GM19025 (cell line): ENCODE data around the gene RASSF4.

Experiments
- ATAC-seq: cut with Tn5 transposase; IDR thresholded peaks from one replicate; pipeline ENCODE4 v1.9.1; 2021; ENCODE audit warnings: mild to moderate bottlenecking, low read depth, moderate library complexity; ENCODE audit not compliant: unreplicated experiment

RASSF4 gene

GRCh38 chr10:44959247-44960087 is at the start of gene RASSF4:
Gene RASSF4 (plus strand): TSS chr10:44959802. CDS start chr10:44970203, 10,401 bp downstream.
- peak; percentile 94 for ATAC-seq

- ATAC-seq, result no peak
Measured at GRCh38 chr10:44909910-44910309, 49.7 kb upstream of the RASSF4 start.

GRCh38 chr10:44910602-44911001 is 49.0 kb upstream of the RASSF4 start:
- ATAC-seq, result no peak

GRCh38 chr10:44911081-44911540 is 48.5 kb upstream of the RASSF4 start, which contains the start of gene TMEM72:
Gene TMEM72 (plus strand): TSS chr10:44911337. CDS start chr10:44911513, 176 bp downstream.
- ATAC-seq, result no peak

GRCh38 chr10:44911951-44912350 is 47.7 kb upstream of the RASSF4 start:
- ATAC-seq, result no peak

- ATAC-seq, result no peak
Measured at GRCh38 chr10:44913350-44914081, 46.1 kb upstream of the RASSF4 start.

- no peak for ATAC-seq
Measured at GRCh38 chr10:44914891-44915290, 44.7 kb upstream of the RASSF4 start.

GRCh38 chr10:44916429-44916828 is 43.2 kb upstream of the RASSF4 start:
- no peak for ATAC-seq

GRCh38 chr10:44917848-44918247 is 41.8 kb upstream of the RASSF4 start:
- no peak for ATAC-seq

- no peak for ATAC-seq
Measured at GRCh38 chr10:44920252-44920651, 39.4 kb upstream of the RASSF4 start.

- no peak for ATAC-seq
Measured at GRCh38 chr10:44921061-44921460, 38.5 kb upstream of the RASSF4 start.

- no peak for ATAC-seq
Measured at GRCh38 chr10:44921506-44921905, 38.1 kb upstream of the RASSF4 start.

GRCh38 chr10:44922021-44922420 is 37.6 kb upstream of the RASSF4 start:
- ATAC-seq, result no peak

GRCh38 chr10:44922796-44923545 is 36.6 kb upstream of the RASSF4 start:
- ATAC-seq, result no peak

- no peak for ATAC-seq
Measured at GRCh38 chr10:44923611-44924010, 36.0 kb upstream of the RASSF4 start.

- ATAC-seq, result no peak
Measured at GRCh38 chr10:44924261-44925040, 35.2 kb upstream of the RASSF4 start.

GRCh38 chr10:44925224-44925623 is 34.4 kb upstream of the RASSF4 start:
- no peak for ATAC-seq

GRCh38 chr10:44925811-44926750 is 33.5 kb upstream of the RASSF4 start:
- ATAC-seq, result no peak
